ENCODE results near the gene RAB7A. TPM values are rescaled to one million over a fixed set of nuclear protein-coding genes. Genes with fewer than 3 reads are reported as not detected.

The RAB7A gene
- total and polyA plus RNA-seq, 10 of the 15 experiments (the other 5 are each of a cell fraction or from before 2014, with no cell fraction given) = 40.3 to 212 (median 160) TPM

GRCh38 chr3:128726023-128727016, at the start of gene RAB7A (continued):
- TF ChIP-seq, protein P1, sequence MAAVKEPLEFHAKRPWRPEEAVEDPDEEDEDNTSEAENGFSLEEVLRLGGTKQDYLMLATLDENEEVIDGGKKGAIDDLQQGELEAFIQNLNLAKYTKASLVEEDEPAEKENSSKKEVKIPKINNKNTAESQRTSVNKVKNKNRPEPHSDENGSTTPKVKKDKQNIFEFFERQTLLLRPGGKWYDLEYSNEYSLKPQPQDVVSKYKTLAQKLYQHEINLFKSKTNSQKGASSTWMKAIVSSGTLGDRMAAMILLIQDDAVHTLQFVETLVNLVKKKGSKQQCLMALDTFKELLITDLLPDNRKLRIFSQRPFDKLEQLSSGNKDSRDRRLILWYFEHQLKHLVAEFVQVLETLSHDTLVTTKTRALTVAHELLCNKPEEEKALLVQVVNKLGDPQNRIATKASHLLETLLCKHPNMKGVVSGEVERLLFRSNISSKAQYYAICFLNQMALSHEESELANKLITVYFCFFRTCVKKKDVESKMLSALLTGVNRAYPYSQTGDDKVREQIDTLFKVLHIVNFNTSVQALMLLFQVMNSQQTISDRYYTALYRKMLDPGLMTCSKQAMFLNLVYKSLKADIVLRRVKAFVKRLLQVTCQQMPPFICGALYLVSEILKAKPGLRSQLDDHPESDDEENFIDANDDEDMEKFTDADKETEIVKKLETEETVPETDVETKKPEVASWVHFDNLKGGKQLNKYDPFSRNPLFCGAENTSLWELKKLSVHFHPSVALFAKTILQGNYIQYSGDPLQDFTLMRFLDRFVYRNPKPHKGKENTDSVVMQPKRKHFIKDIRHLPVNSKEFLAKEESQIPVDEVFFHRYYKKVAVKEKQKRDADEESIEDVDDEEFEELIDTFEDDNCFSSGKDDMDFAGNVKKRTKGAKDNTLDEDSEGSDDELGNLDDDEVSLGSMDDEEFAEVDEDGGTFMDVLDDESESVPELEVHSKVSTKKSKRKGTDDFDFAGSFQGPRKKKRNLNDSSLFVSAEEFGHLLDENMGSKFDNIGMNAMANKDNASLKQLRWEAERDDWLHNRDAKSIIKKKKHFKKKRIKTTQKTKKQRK (IDR thresholded peaks at IDR 0.05; ENCODE audit: low read depth, low read length) = no peak
- no peak for TF ChIP-seq ZSCAN29 (IDR thresholded peaks at IDR 0.05)
- TF ChIP-seq LARP7 (IDR thresholded peaks at IDR 0.05) = peak; percentile 83
- no peak for TF ChIP-seq HDGF (IDR thresholded peaks at IDR 0.05)
- peak; percentile 88 to 99 for TF ChIP-seq EGR1 (IDR thresholded peaks at IDR 0.05; ENCODE audit: borderline replicate concordance in 1 of 2, low read depth in 2 of 2, low read length in 2 of 2)
- no peak for TF ChIP-seq MTA3 (IDR thresholded peaks at IDR 0.05; ENCODE audit: borderline replicate concordance, low read length)
- TF ChIP-seq BMI1 (IDR thresholded peaks at IDR 0.05; ENCODE audit: borderline replicate concordance) = no peak
- TF ChIP-seq SMAD1 (IDR thresholded peaks at IDR 0.05; ENCODE audit: low read depth, partially characterized antibody) = no peak
- peak; percentile 94 for TF ChIP-seq POLR2AphosphoS5 (IDR thresholded peaks at IDR 0.05; ENCODE audit: low read length)
- no peak for TF ChIP-seq ATF7 (IDR thresholded peaks at IDR 0.05; ENCODE audit: low read depth)
- no peak for TF ChIP-seq ZNF384 (IDR thresholded peaks at IDR 0.05; ENCODE audit: borderline replicate concordance, low read depth, low read length)
- TF ChIP-seq HDAC2 (IDR thresholded peaks at IDR 0.05) = no peak
- TF ChIP-seq NFIC (IDR thresholded peaks at IDR 0.05; ENCODE audit: low read depth, low read length) = no peak
- no peak for TF ChIP-seq FOS (IDR thresholded peaks at IDR 0.05; ENCODE audit: borderline replicate concordance, extremely low read depth, insufficient read length)
- TF ChIP-seq GATAD2B (conservative IDR thresholded peaks at IDR 0.05; ENCODE audit: low read depth) = peak; percentile 19
- TF ChIP-seq USF2 (IDR thresholded peaks at IDR 0.05; ENCODE audit: borderline replicate concordance, low read depth, low read length) = peak; percentile 84
- TF ChIP-seq ATF3 (IDR thresholded peaks at IDR 0.05; ENCODE audit: borderline replicate concordance, extremely low read depth, low read depth, low read length) = peak; percentile 70; the same call in 1 of the 2 replicates
- TF ChIP-seq STAT3 (IDR thresholded peaks at IDR 0.05; ENCODE audit: low read depth, low read length) = no peak
- no peak for TF ChIP-seq STAT1 (conservative IDR thresholded peaks at IDR 0.05)
- peak; percentile 94 for TF ChIP-seq CREB1 (IDR thresholded peaks at IDR 0.05; ENCODE audit: low read depth)
- TF ChIP-seq JUNB (IDR thresholded peaks at IDR 0.05) = no peak
- 0 out of 2 replicates have a peak, but pooled peaks have one; percentile 27 for TF ChIP-seq POLR2AphosphoS2 (IDR thresholded peaks at IDR 0.05; ENCODE audit: low read depth, low read length)
- no peak for TF ChIP-seq HDAC6 (IDR thresholded peaks at IDR 0.05; ENCODE audit: unreplicated experiment)
- TF ChIP-seq CHD2 (IDR thresholded peaks at IDR 0.05; ENCODE audit: borderline replicate concordance, low read depth, low read length) = peak; percentile 84
- TF ChIP-seq ZNF217 (IDR thresholded peaks at IDR 0.05) = no peak
- TF ChIP-seq TCF12 (IDR thresholded peaks at IDR 0.05; ENCODE audit: low read depth, low read length) = peak; percentile 16; the same call in 1 of the 2 replicates
- peak; percentile 49; the same call in 1 of the 2 replicates for TF ChIP-seq SIN3A (IDR thresholded peaks at IDR 0.05; ENCODE audit: low read depth, low read length)
- no peak for TF ChIP-seq HCFC1 (IDR thresholded peaks at IDR 0.05; ENCODE audit: low read length)

All from GM12878 (cell line).